ENCODE measurements around the gene DNM1. TPM values are rescaled to one million over a fixed set of nuclear protein-coding genes. Genes with fewer than 3 reads are reported as not detected.

Gene DNM1
- total and polyA plus RNA-seq, 4 donors, result 1.2 to 23.7 (median 6.1) TPM

DNA sequence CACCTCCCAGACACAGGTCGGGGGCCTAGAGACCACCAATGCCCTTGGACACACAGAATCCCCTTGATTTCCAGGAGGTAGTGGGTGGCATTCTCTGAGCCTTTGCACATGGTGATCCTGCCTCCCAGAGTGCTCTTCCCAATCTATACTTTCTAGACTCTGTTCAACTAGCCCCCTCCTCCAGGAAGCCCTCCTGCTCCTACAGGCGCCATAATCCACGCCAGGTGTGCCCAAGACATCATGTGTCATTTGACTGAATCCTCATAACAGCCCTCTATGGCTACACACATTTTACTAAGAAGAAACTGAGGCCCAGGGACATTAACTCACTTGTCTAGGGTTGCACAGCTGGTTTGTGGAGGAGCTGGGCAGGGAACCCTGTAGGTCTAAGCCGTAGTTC, 36.0 kb upstream of the DNM1 start:
- Histone ChIP-seq H3K4me3 (no peak overlapping the region), H3K9ac (ENCODE audit: insufficient read depth in 1 of 2, low read length in 2 of 2) (no peak overlapping the region), H3K27ac (ENCODE audit: low read depth in 1 of 2, low read length in 1 of 2) (no peak overlapping the region), H3K9me3 (ENCODE audit: control insufficient read depth in 4 of 4, insufficient read depth in 3 of 4, low read length in 3 of 4) (no peaks in the 10 kb centered on the region), H3K27me3 (ENCODE audit: control insufficient read depth in 3 of 3, insufficient read depth in 3 of 3, low read length in 2 of 3) (no peaks in the 10 kb centered on the region), H3K36me3 (ENCODE audit: control insufficient read depth in 4 of 4, insufficient read depth in 4 of 4, low read length in 4 of 4) (peaks cover 22 to 61% (median 38%) of the 10 kb centered on the region in 4 donors), H3K4me1 (ENCODE audit: control insufficient read depth in 5 of 5, insufficient read depth in 5 of 5, low read length in 5 of 5) (no peaks in the 10 kb centered on the region)
- whole genome bisulfite sequencing, 2 donors, result 97% methylated on average over 4 of the region's 4 CpGs
- ATAC-seq (ENCODE audit: insufficient read depth, low FRiP score) (no peak), DNase-seq (no peak)
- TF ChIP-seq, protein P1, sequence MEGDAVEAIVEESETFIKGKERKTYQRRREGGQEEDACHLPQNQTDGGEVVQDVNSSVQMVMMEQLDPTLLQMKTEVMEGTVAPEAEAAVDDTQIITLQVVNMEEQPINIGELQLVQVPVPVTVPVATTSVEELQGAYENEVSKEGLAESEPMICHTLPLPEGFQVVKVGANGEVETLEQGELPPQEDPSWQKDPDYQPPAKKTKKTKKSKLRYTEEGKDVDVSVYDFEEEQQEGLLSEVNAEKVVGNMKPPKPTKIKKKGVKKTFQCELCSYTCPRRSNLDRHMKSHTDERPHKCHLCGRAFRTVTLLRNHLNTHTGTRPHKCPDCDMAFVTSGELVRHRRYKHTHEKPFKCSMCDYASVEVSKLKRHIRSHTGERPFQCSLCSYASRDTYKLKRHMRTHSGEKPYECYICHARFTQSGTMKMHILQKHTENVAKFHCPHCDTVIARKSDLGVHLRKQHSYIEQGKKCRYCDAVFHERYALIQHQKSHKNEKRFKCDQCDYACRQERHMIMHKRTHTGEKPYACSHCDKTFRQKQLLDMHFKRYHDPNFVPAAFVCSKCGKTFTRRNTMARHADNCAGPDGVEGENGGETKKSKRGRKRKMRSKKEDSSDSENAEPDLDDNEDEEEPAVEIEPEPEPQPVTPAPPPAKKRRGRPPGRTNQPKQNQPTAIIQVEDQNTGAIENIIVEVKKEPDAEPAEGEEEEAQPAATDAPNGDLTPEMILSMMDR (IDR thresholded peaks at IDR 0.05; ENCODE audit: control extremely low read depth, extremely low read depth), result no peak

DNA sequence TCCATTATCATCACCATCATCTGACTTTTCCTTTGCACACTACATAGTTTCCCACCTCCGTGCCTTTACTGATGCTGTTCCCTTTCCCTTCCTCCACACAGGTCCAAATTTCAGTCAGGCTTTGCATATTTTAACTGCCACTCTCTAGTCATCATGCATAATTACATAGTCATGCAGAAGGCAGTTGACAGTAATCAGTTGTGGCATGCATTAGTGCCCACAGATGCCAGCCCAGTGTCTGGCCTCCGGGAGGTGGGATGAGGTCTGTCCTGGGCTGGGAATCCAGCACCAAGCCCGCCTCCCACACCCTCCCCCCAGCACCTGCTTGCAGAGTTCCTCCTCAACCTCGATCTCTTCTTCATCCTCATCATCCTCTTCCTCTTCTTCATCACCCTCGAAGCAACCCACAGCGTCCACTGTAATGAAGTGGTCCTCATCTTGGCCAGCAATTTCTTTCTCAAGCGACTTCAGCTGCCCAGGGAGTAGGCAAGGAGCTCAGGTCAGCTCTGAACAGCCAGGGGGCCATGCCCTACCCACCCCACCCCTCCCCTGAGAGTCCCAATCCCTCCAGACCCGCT, 34.4 kb upstream of the DNM1 start:
- DNase-seq (no peak), ATAC-seq (ENCODE audit: insufficient read depth, low FRiP score) (no peak)
- no peaks in the 10 kb centered on the region for H3K9me3 ChIP-seq (ENCODE audit: control insufficient read depth in 4 of 4, insufficient read depth in 3 of 4, low read length in 3 of 4)
- H3K9ac ChIP-seq (ENCODE audit: insufficient read depth in 1 of 2, low read length in 2 of 2), result no peak overlapping the region
- H3K27me3 ChIP-seq (ENCODE audit: control insufficient read depth in 3 of 3, insufficient read depth in 3 of 3, low read length in 2 of 3), result no peaks in the 10 kb centered on the region
- TF ChIP-seq, protein P1 (IDR thresholded peaks at IDR 0.05; ENCODE audit: control extremely low read depth, extremely low read depth), result no peak
- H3K4me1 ChIP-seq (ENCODE audit: control insufficient read depth in 5 of 5, insufficient read depth in 5 of 5, low read length in 5 of 5), result no peaks in the 10 kb centered on the region
- peaks cover 22 to 49% (median 32%) of the 10 kb centered on the region in 4 donors for H3K36me3 ChIP-seq (ENCODE audit: control insufficient read depth in 4 of 4, insufficient read depth in 4 of 4, low read length in 4 of 4)
- no peak overlapping the region for H3K4me3 ChIP-seq
- no peak overlapping the region for H3K27ac ChIP-seq (ENCODE audit: low read depth in 1 of 2, low read length in 1 of 2)
- WGBS, 2 donors, result 90 to 95% methylated on average over 8 of the region's 8 CpGs

DNA sequence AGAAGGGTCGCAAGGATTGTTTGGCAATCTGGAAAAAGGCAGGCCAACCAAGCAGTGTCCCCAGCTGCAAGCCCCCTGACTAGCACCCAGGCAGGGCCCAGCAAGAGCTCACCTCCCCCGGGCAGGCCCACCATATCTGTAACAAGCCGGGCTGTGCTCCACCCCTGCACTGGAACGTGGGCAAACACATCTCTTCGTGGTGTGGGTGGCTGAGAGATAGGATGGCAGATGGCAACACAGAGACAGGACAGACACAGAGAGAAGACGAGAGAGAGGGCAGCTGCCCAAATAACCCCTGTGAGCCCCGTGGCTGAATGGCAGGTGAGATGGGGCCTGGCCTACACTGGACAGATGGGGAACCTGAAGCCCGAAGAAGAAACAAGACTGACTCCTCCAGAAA, 33.7 kb upstream of the DNM1 start:
- Histone ChIP-seq H3K27ac (ENCODE audit: low read depth in 1 of 2, low read length in 1 of 2) (no peak overlapping the region), H3K4me1 (ENCODE audit: control insufficient read depth in 5 of 5, insufficient read depth in 5 of 5, low read length in 5 of 5) (no peaks in the 10 kb centered on the region), H3K27me3 (ENCODE audit: control insufficient read depth in 3 of 3, insufficient read depth in 3 of 3, low read length in 2 of 3) (no peaks in the 10 kb centered on the region), H3K36me3 (ENCODE audit: control insufficient read depth in 4 of 4, insufficient read depth in 4 of 4, low read length in 4 of 4) (peaks cover 24 to 46% (median 32%) of the 10 kb centered on the region in 4 donors), H3K9me3 (ENCODE audit: control insufficient read depth in 4 of 4, insufficient read depth in 3 of 4, low read length in 3 of 4) (no peaks in the 10 kb centered on the region), H3K4me3 (no peak overlapping the region), H3K9ac (ENCODE audit: insufficient read depth in 1 of 2, low read length in 2 of 2) (no peak overlapping the region)
- no peak for DNase-seq
- TF ChIP-seq, protein P1 (IDR thresholded peaks at IDR 0.05; ENCODE audit: control extremely low read depth, extremely low read depth), result no peak
- WGBS, 2 donors, result 93 to 94% methylated on average over 8 of the region's 8 CpGs
- ATAC-seq (ENCODE audit: insufficient read depth, low FRiP score), result no peak

DNA sequence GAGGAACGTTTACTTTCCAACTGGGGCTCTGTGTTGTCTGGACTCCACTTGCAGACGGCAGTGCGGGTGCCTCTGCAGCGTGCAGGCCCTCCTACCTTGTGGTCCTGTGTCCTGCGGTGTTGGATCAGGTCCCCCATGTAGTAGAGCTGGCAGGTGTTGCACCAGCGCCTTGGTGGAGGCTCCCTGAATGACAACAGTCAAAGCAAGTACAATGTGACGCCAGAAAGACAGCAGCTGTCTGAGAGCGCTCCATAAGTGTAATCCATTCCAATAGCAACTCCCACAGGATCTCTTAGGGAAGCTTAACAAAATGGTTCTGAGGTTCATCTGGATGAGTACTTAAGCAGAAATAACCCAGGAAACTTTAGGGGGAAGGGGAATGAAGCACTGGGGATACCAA, 33.3 kb upstream of the DNM1 start:
- 95% methylated on average over 8 of the region's 8 CpGs for WGBS, 2 donors

More for the DNA sequence above, 33.3 kb upstream of the DNM1 start:
- peaks cover 24 to 46% (median 32%) of the 10 kb centered on the region in 4 donors for H3K36me3 ChIP-seq (ENCODE audit: control insufficient read depth in 4 of 4, insufficient read depth in 4 of 4, low read length in 4 of 4)
- H3K9ac ChIP-seq (ENCODE audit: insufficient read depth in 1 of 2, low read length in 2 of 2), result no peak overlapping the region
- TF ChIP-seq, protein P1 (IDR thresholded peaks at IDR 0.05; ENCODE audit: control extremely low read depth, extremely low read depth), result no peak
- H3K27me3 ChIP-seq (ENCODE audit: control insufficient read depth in 3 of 3, insufficient read depth in 3 of 3, low read length in 2 of 3), result no peaks in the 10 kb centered on the region
- no peaks in the 10 kb centered on the region for H3K9me3 ChIP-seq (ENCODE audit: control insufficient read depth in 4 of 4, insufficient read depth in 3 of 4, low read length in 3 of 4)
- ATAC-seq (ENCODE audit: insufficient read depth, low FRiP score) (no peak), DNase-seq (no peak)
- H3K4me3 ChIP-seq, result no peak overlapping the region
- no peak overlapping the region for H3K27ac ChIP-seq (ENCODE audit: low read depth in 1 of 2, low read length in 1 of 2)
- H3K4me1 ChIP-seq (ENCODE audit: control insufficient read depth in 5 of 5, insufficient read depth in 5 of 5, low read length in 5 of 5), result no peaks in the 10 kb centered on the region

All from lung (tissue), 12 donors.